ENCODE data around the gene PPHLN1.
"Not testable (repeated sequence)": the region's sequence is repeated elsewhere in the genome, so short reads cannot be mapped to it uniquely, and the experiment has no call there.

Gene PPHLN1

GRCh38 chr12:42323856-42324255 lies 2.1 kb upstream of the PPHLN1 start:
- no peak for DNase-seq

DNA sequence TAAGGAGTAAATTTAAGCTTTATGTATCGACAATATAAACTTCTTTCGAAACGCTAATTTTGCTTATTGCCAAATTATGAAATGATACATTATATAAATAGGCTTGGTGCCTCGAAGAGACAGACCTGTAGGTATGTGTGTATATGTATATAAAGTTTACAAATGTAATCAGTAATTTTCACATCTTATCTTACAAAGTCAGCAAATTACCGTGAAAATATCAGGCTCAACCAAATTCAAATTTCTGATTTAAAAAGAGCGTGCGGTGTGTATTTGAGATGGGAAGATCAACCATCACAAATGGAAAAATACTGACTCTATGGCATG lies 678 bp upstream of the PPHLN1 start:
- no peak for DNase-seq

DNA sequence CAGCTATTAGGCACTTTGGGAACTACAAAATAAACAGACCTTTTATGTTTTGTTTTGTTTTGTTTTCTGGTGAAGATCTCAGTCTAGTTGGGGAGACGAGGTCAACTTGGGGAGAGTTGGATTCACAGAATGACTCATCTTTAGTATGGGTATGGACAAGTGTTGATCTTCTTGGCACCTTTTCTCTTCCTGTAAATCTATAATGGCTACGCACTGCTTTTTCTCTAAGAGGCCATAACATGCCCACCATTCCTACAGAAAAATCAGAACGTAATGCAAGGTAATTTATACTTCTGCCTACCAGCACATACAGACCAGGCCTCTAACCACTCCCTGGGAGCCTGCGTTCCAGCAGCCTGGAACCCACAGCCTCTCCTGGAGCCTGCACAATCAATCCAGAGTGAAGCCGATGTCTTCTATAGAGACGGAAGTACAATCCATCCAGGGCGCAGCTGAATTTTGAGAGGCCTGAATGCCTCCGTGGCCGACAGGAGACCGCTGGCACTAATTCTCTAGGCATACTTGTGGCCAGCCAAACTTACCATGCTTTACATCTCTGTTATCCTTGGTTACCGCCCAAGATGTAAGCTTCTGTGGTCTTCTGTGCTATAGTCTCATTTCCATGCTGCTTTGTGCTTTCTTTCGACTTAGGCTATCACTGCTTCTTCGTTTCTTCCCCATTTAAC lies 717 bp downstream of the PPHLN1 start:
- peak; percentile 35 for DNase-seq

DNA sequence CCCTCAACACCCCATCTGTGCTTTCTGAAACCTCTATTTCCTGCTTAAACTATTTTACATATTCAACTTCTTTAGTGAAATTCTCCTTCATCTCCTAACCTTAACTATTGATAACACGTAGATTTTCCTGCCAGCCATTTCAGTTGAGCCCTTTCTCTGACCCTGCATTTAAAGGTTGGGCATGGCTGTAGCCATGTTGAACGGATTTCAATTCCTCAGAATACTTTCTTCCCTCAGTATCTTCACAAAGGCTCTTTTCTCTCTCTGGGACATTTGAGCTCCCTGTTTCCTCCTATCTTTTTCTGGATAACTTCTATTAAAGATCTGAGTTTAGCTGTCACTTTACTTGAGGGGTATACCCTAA lies 1.2 kb downstream of the PPHLN1 start:
- no peak for DNase-seq

- DNase-seq, result not testable (repeated sequence)
Measured at GRCh38 chr12:42330097-42330496, 4.1 kb downstream of the PPHLN1 start.

GRCh38 chr12:42332301-42333285 lies 6.6 kb downstream of the PPHLN1 start:
- peak; percentile 48 for DNase-seq

DNA sequence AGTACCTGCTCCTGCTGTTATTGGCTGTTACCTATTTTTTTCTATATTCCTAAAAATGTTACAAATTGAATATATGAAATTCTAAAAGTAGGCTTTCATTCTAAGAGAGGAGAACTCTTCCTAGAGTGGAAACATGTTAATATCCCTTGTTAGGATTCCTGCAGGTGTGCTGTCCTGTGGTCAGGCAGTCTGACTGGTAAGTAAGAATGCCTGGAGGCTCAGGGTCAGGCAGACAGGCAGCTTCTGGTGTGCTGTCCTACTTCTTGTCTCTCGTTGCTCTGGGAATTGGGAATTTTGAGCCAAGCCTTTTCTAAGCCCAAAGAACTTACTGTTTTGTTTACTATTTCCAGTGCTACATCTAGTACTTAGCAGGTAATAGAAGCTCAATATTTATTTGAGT lies 10.3 kb downstream of the PPHLN1 start:
- DNase-seq, result no peak

DNA sequence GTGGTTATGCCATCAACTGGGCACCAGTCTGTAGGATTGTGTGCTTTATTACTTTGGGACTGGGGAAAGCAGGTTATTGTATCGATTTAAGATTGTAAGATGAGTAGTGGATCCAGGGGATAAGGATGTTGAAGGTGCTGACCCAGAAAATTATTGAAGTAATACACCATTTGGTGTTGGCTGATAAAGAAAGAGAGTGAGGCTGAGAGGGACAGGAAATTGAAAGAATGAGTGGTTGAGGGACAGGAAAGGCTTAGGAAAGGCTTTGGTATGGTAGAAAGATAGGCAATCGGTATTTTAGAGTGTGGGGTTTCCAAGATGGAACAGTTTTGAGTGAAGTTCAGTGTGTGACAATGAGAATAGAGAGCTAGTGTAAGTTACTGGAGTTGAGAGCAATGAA lies 12.3 kb downstream of the PPHLN1 start:
- no peak for DNase-seq

- no peak for DNase-seq
Measured at GRCh38 chr12:42342028-42342427, 16.1 kb downstream of the PPHLN1 start.

- no peak for DNase-seq
Measured at GRCh38 chr12:42343721-42344120, 17.8 kb downstream of the PPHLN1 start.

DNA sequence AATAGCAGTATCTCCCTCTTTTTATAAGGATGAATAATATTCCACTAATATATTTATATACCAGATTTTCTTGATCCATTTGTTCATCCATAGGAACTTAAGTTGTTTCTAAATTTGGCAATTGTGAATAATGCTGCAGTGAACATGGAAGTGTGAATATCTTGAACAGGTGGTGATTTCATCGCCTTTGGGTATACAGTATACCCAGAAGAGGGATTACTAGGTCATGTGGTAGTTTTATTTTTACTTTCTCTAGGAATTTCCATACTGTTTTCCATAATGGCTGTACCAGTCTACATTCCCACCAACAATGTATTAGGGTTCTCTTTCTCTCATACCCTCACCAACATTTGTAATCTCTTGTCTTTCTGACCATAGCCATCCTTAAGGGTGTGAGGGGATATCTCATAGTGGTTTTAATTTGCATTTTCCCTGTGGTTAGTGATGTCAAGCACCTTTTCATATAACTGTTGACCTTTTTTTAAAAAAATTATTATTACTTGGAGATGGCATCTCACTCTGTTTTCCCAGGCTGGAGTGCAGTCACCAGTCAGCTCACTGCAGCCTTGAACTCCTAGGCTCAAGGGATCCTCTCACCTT lies 20.5 kb downstream of the PPHLN1 start:
- DNase-seq, result no peak

GRCh38 chr12:42349119-42350020 lies 23.4 kb downstream of the PPHLN1 start:
- DNase-seq, result not testable (repeated sequence)

- not testable (repeated sequence) for DNase-seq
Measured at GRCh38 chr12:42350021-42350407, 24.0 kb downstream of the PPHLN1 start.

- no peak for DNase-seq
Measured at GRCh38 chr12:42356344-42356743, 30.4 kb downstream of the PPHLN1 start.

DNA sequence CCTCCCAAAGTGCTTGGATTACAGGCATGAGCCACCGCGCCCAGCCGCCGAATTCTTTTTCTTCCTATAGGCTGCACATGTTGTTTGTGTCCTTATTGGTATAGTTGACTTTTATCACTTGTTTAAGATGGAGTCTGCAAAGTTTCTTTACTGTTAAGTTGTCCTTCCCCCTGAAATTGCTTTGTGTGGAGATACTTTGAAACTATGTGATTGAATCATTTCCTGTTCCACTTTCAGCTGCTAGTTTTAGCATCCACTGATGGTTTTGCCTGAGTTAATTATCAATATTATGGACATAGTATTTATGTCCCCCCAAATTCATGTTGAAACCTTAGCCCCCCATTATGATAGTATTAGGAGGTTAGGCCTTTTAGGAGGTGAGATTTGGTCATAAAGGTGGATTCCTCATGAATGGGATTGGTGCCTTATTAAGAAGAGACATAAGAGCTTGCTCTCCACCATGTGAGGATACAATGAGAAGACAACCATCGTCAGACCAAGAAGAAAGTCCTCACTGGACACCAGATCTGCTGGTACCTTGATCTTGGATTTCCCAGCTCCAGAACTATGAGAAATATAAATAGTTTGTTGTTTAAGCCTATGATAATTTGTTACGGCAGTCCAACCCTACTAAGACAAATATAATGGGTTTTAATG lies 34.9 kb downstream of the PPHLN1 start:
- peak; percentile 21 for DNase-seq

- DNase-seq, result no peak
Measured at GRCh38 chr12:42361909-42362646, 36.1 kb downstream of the PPHLN1 start.

GRCh38 chr12:42362647-42363260 lies 36.8 kb downstream of the PPHLN1 start:
- peak; percentile 31 for DNase-seq

DNA sequence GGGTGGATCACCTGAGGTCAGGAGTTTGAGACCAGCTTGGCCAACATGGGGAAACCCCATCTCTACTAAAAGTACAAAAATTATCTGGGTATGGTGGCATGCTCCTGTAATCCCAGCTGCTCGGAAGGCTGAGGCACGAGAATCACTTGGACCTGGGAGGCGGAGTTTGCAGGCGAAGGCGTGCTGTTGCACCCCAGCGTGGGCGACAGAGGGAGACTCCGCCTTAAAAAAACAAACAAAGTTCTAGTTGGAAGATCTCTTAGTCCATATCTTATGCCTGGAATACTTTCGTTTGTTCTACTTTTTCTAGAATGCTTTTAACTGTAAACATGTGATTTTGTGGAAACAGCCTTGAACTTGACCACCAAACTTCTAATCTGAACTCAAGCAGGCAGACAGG lies 38.7 kb downstream of the PPHLN1 start:
- no peak for DNase-seq

GRCh38 chr12:42365486-42365885 lies 39.5 kb downstream of the PPHLN1 start:
- no peak for DNase-seq

DNA sequence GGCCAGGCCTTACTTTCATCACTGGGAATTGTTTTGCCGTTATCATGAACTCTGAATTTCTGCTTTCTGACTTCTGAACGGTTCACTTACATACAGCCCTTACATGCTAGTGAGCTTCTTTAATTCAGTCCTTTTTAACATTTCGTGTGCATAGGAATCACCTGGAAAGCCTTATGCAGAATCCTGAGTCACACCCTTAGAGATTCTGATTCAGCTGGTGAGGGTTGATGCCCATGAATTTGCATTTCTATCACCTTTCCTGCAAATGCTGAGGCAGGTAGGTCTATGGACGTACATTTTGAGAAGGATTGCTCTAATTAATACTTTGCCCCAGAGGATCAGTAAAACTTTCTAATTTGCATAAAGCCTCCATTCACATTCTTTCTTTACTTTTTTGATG lies 44.0 kb downstream of the PPHLN1 start:
- no peak for DNase-seq

GRCh38 chr12:42372154-42372791 lies 46.3 kb downstream of the PPHLN1 start:
- DNase-seq, result peak; percentile 45
